ENCODE results near the gene MEX3D.

MEX3D gene

DNA sequence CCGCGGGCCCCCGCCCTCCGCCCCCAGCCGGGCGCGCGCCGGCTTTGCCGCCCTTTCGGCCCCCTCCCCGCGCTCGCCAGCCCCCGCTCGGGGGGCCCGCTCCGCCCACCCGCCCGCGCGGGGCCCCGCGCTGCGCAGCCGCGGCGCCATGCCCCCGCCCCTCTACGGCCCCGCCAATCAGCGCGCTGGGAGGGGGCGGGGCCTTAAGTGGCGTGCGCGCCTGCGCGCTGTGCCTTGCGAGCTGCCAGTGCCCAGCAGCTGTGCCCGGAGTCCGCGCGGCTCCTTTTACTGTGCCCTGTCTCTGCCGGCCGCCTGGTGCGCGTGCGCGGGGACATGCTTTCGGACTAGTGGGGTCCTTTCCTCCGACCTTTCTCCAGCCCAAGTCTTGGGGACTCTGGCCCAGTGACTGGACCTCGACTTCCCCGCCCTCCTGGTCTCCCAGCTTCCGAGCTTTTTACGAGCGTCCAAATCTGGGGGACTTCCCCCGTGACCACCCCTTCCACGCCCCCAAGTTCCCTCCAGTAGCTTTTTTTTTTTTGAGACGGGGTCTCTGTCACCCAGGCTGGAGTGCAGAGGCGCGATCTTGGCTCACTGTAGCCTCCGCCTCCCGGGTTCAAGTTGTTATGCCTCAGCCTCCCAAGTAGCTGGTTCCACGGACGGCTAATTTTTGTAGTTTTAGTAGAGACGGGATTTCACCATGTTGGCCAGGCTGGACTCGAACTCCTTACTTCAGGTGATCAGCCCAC lies 24.8 kb upstream of the MEX3D start, which contains the start of gene MBD3:
Gene MBD3, minus strand, starts transcription at position 111 of the 746 bp plus-strand sequence. CDS start 234 bp downstream, outside the sequence.
- DNase-seq = peak; percentile 79 to 91 (median 82)

DNA sequence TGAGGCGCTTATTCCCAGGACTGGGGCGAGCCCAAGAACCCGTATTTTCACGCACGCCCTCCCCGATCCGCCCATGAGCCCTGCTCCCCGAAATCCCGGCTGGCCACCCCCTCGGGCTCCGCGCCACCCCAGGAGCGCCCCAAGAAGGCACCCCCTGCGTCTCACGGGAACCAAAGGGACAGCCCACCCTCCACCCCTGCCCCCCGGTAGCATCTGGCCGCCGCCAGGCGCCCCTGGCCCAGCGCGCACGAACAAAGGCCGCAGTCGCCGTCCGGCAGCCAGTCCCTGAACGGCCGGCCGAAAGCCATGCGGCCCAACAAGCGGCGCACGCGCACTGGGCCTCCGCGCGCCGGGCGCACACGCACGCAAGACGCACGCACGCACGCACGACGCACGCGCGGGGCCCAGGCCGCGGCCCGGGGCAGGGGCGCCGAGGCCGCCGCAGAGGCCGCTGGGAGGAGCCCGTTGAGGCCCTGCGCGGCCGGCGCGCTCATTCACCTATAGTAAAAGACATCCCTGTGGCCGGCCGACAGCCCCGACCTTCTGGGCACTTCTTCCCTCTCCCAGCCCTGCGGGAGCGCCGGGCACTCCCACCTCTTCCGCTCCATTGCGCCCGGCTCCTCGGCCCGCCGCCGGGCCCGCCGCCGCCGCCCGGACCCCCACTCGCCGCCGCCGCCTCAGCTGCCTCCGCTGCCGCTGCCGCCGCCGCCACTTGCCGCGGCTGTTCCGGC lies 24.1 kb upstream of the MEX3D start:
- DNase-seq = peak; percentile 71 to 87 (median 72)

DNA sequence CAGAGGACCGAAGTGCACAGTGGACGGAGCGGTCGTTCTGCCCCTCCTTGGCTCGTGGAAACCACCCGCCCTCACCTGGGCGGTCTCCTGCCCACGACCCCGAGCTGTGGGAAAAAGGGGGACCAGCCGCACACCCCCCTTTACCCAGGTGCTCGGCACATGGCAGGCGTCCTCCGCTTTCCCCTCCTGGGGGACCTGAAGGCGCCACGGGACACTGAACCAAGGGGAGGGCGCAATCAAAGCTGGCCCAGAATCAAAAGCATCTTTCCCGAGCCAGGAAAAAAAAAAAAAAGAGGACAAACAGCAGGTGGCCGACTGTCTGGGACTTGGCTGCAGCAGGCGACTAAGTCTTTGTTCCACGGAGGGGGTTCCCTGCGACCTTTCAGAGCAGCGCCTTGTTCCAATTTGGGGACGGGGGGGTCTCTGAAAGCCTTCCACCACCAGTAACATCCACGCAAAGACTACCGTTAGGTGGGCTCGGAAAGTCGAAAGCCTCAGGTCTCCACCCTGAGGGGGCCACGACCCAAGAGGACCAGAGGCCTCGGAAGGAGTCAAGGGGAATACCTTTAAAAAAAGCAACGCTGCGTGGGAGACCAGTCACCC lies 23.4 kb upstream of the MEX3D start:
- no peak for DNase-seq

DNA sequence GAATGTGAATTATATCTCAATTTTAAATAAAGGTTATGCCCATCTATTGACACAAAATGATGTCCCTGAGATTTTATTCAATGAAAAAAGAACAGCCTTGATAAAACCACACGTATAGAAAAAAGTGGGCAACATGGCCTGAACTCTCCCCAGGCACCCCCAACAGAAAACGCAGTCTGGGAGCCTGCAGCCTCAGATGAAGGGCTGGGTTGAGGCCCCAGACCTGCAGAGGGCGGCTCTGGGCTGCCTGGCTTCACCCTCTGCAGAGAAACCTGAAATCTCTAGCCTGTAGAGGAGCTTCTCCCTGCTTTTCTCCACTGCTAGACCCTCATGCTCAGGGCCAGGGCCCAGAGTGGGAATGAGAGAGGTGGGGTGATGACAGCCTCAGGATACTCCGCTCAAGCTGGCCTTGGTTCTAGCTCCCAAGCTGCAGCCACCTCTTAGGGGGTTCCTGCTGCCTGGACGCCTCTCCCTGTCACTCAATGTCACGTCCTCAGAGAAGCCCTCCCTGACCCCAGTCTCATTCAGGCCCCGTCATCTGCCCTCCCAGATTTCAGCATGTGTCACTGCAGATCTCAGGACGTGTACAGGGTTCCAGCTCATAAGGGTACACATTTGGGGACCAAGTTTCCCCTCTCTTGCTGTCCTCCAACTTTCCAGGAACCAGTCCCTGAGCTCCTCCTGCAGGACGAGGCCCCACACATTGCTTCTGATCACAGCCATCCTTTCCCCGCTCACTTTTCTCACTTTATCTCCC lies 22.7 kb upstream of the MEX3D start:
- DNase-seq = peak in 1 of 5 donors; percentile 32

DNA sequence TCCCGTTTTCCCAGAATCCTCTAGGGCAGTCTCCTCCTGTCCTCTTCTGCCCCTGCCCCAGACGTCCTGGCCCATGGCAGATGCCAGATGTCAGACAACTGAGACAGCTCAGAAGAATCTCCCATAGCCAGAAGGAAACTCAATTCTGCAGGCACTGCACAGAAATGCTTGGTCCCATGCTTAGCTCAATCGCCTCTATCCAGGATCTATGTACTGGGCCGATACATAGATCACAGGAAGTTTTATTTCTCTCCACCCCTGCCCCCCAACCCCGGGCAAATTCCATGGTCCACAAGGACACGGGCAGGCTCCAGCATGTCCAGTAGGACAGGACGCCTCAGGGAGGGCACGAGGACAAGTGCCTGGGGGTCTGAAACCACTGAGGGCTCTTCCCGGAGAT lies 19.7 kb upstream of the MEX3D start:
- no peak for DNase-seq

DNA sequence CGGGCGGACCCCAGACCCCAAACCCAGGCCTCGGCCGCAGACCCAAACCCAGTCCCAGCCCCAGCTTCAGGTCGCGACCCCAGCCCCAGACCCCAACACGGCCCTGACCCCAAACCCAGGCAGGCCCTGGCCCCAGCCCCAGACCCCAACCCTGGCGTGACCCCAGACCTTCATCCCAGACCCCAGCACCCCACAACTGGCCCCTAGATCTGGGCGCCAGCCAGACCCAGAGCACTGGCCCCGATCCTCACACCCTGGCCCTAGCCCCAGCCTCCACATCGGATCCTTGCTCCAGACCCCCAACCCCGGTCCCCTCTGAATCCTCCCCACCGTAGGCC lies 17.1 kb upstream of the MEX3D start:
- DNase-seq = no peak

DNA sequence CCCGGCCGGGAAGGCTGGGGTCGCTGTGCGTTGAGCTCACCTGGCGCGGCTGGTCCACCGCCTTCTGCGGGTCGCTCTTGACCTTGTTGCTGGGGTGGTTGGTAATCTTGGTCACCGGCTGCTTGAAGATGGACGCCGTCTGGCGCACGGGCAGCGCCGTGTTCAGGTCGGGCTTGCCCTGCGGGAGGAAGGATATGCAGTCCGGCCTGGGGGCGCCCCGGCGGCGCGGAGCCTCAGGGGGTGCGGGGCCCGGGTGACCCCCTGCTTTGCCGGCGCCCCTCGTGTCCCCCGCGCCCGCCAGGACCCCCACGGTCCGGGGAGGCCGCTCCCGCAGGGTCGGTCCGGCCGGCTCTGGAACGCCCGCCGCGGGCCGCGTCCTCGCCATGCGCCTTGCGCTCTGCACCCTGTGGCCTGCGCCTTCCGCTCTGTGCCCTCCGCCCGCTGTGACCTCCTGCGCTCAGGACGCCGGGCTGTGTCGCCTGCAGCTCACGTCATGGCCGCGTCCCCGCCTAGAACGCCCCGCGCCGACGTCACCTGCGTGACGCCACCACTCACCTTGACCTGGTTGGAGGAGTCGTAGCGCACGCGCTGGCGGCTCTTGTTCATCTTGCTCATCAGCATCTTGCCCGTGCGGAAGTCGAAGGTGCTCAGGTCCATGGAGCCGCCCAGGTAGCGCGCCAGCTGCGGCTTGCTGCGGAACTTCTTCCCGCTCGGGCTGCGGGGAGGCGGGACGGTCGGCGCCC lies 16.5 kb upstream of the MEX3D start:
- DNase-seq = no peak

DNA sequence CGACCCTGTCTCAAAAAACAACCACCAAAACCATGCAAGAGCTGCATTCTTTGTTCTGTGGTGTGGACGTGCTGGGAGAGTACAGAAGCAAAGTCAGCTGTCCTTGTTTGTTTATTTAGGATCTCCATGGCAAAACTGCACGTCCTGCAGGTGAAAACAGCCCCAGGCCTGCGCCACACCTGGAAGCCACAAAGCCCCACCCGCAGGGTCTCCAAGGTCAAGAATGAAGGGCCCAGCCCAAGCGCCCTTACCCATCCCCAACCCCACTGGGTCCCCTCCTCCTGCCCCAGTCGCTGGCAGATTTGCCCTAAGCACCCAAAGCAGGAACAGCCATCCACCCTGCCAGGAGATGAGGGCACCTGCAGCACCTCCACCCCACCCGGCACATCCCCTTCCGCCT lies 14.1 kb upstream of the MEX3D start:
- DNase-seq = no peak

DNA sequence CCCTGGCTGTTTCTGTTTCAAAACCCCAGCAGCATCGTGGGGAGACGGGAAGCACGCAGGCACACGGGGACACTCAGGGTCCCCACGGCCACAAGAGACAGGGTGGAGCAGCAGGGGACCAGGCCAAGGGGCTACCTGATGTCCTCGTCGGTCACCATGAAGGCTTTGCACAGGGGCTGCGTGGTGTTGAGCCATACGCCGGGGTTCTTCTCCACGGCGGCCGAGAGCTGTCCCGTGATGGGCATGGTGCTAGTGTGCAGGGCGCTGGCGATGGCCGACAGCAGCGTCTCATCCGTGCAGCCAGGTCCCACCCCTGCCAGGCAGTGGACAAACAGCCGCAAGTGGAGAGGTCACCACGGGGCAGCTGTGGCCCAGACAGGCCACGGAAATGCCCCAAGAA lies 12.8 kb upstream of the MEX3D start:
- no peak for DNase-seq

DNA sequence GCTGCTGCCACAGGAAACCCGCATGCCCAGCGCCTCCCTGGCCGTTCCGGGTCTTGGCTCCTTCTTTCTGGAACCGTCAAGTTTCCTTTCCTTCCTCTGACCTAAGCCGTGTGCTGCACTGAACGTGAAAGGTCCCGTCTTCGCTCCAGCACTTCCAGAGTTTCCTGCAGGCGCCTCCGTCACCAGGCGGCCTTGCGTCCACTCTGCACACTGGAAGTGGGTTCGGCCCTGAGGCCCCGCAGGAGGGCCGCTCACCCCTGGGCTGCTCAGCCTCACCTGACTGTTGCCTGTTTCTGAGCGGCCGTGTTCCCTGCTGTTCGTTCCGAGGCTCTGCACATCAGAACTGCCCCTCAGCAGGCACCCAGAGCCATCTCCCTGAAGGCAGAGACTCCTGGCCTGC lies 12.3 kb upstream of the MEX3D start:
- DNase-seq = no peak

DNA sequence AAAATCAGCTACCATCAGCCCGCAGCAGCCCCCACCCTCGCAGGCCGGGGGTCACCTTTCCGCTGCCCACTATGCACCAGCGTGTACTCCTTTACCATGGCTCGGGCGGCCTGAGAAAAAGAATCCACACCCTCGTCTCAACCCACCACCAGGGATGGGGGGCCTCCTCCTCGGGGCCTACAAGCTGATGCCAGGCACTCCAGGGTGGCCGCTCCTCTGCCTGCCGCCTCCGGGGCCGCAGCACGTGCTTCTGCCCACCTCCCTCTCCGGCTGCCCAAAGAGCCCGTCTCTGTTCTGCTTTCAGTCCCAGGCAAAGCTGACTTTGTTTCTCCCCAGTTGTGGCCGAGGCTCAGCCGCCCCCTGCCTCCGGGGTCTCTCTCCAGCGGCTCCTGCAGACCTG lies 11.1 kb upstream of the MEX3D start:
- DNase-seq = no peak

DNA sequence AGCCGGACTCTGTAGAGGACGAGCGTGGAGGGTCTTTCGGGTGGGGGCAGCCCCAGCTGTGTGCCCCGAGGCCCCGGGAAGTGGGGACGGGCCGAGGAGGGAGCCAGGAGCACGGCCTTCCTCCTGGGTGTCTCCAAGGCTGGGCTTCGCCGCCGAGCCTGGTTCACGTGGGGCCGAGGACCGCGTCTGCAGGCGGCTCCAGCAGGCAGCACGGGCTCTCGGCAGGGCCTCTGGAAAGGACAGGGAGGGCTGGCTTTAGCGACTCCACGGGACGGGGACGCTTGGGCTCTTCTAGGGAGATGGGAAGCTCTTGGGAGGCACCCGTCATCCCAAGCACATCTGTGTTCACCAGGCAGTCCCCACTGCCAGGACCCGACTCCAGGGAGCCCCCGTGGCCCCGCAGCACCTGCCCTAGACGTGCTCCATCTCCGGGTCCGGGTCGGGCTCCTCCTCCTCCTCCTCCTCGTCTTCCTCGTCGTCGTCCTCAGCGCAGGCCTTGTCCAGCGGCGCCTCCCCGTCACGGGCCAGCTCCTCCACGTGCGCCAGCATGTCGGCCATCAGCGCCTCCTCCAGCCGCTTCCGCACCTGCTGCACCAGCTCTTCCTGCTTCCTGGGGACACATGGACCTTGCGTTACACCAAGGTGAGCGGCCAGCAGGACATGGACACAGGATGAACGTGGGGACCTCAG lies 9.9 kb upstream of the MEX3D start:
- DNase-seq = no peak

DNA sequence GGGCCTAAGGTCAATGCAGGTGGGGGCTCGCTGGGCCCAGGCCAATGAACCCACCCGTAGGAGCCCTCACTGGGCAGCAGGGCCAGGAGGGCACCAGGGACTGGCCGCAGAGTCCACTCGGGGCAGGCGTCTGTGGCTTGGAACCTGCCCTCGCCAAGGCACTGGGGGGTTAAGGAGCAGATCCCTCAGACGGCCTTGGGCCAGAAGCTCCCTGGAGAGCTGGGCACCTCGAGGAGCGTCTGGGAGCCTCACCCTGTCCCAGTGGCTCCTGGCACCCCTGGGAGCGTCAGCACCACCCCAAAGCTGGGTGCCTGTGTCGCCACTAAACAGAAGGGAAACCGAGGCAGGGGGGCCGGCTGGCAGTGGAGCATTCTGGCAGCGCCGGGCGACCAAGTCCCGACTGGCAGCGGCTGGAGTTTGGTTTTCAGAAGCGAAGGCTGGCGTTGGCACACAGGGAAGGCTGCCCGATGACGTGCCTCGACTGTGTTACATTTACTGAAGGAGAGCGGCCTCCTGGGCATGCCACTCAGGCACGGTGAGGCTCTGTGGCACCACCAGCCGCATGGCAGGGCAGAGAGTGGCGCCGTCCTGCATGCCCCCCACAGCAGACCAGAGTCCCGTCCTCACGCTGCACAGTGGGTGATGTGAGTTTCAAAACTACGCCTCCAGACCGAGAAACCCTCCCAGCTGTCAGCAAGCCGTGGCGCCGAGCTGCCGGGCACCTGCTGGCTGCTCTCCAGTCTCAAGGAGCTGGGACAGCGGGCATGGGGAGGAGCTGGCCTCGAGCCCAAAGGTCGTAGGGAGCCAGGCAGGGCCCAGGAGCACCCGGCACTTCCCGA lies 9.2 kb upstream of the MEX3D start:
- no peak for DNase-seq

DNA sequence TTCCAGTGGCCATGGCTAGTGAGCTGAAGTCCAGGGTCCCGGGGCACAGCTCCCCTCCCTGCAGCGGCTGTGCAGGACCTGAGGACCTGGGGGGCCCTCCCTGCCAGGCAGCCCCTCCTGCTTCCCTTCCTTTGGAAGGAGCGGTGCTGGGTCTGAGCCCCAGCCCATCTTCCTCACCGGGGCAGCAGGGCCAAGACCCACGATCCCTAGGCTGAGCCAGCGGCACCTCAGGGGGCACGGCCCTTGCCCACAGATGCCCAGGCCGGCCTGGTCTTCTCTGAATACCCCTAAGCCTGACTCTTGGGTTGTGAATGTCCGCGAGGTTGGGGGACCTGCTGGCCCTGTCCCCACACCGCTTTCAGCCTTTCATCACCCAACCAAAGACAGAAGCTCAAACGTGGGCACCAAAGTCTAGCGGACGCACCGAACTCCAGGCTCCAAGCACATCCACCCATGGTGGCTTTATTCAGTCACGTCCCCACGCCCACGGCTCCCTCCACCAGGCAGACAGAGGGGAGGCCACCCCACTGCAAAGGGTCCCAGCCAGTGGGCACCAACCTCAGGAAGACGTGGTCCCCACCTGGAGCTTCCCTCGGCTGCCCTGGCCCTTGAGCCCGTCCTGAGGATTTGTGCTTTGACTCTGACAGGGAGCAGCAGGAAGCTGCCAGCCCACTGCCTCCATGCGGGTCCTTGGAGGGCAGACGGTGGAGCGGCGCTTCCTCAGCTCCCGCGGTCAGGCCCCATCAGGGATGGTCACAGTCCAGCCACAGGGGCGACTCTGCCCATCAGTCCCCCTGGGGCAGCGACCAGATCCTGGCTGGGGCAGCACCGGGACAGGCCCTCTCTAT lies 8.3 kb upstream of the MEX3D start:
- DNase-seq = no peak

DNA sequence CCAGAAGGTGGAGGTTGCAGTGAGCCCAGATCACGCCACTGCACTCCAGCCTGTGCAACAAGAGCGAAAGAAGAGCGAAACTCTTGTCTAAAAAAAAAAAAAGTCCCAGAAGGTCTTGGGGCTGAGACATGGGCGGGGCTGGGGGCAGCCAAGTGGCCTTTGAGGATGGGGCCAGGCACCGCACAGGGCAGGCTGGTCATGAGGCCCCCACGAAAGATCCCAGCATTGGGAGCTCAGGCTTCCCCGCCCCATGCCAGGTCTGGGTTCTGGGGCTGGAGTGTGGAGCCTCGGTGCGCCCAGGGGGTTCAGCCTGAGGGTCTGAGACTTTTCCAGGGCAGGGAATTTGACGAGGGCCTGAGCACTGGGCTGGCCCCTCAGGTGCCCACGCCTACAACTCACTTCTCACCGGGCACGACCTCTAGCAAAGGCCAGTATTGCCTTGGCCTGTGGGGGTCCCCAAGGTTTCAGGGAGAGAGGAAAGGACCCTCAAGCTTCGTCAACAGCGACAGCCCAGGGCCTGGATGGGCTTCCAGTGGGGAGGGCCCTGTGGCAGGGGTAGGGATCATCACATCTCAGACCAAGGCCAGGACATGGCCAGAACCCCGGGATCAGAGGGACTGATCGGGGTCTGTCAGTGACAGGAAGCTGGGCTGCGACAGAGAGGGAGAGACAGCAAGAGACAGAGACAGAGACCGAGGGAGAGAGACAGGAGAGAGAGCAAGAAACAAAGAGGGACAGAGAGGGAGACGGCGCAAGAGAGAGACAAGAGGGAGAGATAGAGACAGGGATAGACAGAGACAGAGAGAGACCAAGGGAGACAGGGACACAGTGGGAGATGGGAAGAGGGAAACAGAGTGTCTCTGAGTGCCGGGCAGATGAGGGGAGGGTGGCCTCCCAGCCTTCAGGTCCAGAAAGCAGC lies 7.5 kb upstream of the MEX3D start:
- DNase-seq = no peak

DNA sequence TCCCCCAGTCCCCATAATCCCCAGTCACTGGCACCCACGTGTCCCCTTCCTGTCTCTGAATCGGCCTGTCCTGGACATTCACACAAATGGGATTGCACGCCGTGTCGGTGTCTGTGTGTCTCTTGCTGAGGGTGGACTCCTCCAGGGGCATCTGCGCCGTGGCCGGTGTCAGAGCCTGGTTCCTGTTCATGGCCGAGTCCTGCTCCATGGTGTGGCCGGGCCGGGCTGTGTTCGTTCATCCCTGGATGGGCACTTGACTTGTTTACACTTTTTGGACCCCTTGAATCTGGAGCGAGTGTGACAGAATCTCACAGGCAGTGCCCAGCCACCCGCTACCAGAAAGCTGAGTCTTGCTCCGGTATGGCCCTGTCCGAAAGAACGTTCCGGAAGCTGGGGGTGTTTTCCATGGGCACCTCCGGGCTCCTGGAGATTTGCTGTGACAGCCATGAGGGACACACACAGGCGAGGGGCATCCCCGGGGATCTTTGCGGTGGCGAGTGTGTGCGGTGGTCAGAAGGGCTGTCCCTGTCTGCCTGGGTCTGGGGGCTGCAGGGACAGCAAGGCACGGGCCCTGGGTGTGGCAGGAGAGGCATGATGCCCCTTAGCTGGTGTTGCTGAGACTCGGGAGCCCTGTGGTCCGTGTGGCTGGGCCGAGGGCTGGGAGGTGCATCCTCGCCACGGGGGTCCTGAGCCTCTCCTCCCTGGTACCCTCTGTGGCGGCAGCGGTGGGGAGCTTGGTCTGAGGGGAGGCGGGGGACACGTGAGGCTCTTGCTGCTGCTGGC lies 6.4 kb upstream of the MEX3D start:
- DNase-seq = no peak

DNA sequence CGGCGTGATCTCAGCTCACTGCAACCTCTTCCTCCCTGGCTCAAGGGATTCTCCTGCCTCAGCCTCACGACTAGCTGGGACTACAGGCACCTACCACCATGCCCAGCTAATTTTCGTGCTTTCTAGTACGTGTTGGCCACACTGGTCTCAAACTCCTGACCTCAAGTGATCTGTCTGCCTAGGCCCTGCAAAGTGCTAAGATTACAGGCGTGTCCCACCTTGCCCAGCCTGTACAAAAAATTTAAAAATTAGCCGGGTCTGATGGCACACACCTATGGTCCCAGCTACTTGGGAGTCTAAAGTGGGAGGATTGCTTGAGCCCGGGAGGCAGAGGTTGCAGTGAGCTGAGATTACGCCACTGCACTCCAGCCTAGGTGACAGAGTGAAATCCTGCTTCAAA lies 4.7 kb upstream of the MEX3D start:
- DNase-seq = no peak

DNA sequence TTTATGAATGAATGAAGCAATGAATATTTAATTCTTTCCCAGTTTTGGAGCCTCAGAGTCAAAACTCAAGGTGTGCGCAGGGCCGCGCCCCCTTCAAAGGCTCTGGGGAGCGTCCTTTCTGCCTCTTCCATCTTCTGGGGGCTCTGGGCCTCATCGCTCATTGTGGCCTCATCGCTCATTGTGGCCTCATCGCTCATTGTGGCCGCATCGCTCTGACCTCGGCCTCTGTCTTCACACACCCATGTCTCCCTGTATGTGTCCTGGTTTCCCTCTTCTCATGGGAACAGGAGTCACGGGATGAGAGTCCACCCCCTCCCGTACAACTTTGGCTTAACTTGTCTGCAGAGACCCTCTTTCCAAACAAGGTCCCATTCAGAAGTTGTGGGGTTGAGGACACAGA lies 3.2 kb upstream of the MEX3D start:
- no peak for DNase-seq
